ENCODE results near the gene CTNS.

Gene CTNS

GRCh38 chr17:3610523-3610922, 26.0 kb upstream of the CTNS start:
- H3K4me3 Mint-ChIP-seq, result no peak overlapping the region
- no peaks in the 10 kb centered on the region for H3K27me3 Mint-ChIP-seq (ENCODE audit: low read depth, poor library complexity)
- H3K9me3 Mint-ChIP-seq, result no peaks in the 10 kb centered on the region
- H3K27ac Mint-ChIP-seq, result no peak overlapping the region
- H3K36me3 Mint-ChIP-seq (ENCODE audit: low read depth), result peaks cover 49% of the 10 kb centered on the region
- no peak for TF ChIP-seq CTCF (IDR thresholded peaks at IDR 0.05)
- H3K4me1 Mint-ChIP-seq, result no peaks in the 10 kb centered on the region
- DNase-seq, result no peak

GRCh38 chr17:3613124-3613523, 23.4 kb upstream of the CTNS start:
- H3K27me3 Mint-ChIP-seq (ENCODE audit: low read depth, poor library complexity), result no peaks in the 10 kb centered on the region
- H3K4me1 Mint-ChIP-seq, result no peaks in the 10 kb centered on the region
- TF ChIP-seq CTCF (IDR thresholded peaks at IDR 0.05), result no peak
- H3K36me3 Mint-ChIP-seq (ENCODE audit: low read depth), result peaks cover 68% of the 10 kb centered on the region
- H3K9me3 Mint-ChIP-seq, result peaks cover 11% of the 10 kb centered on the region
- no peak overlapping the region for H3K27ac Mint-ChIP-seq
- H3K4me3 Mint-ChIP-seq, result no peak overlapping the region
- DNase-seq, result no peak

GRCh38 chr17:3615160-3615870, 21.2 kb upstream of the CTNS start:
- peaks cover 28% of the 10 kb centered on the region for H3K9me3 Mint-ChIP-seq
- H3K4me1 Mint-ChIP-seq, result no peaks in the 10 kb centered on the region
- peaks cover 4% of the 10 kb centered on the region for H3K27me3 Mint-ChIP-seq (ENCODE audit: low read depth, poor library complexity)
- H3K4me3 Mint-ChIP-seq, result no peak overlapping the region
- DNase-seq, result no peak
- H3K27ac Mint-ChIP-seq, result peak overlapping the region; percentile 51
- peaks cover 70% of the 10 kb centered on the region for H3K36me3 Mint-ChIP-seq (ENCODE audit: low read depth)
- no peak for TF ChIP-seq CTCF (IDR thresholded peaks at IDR 0.05)

- no peak for DNase-seq
- TF ChIP-seq CTCF (IDR thresholded peaks at IDR 0.05), result no peak
- Mint-ChIP-seq H3K4me1 (no peaks in the 10 kb centered on the region), H3K9me3 (peaks cover 28% of the 10 kb centered on the region), H3K36me3 (ENCODE audit: low read depth) (peaks cover 78% of the 10 kb centered on the region), H3K27ac (no peak overlapping the region), H3K27me3 (ENCODE audit: low read depth, poor library complexity) (peaks cover 4% of the 10 kb centered on the region), H3K4me3 (no peak overlapping the region)
Measured at GRCh38 chr17:3621146-3621720, 15.3 kb upstream of the CTNS start.

GRCh38 chr17:3622977-3623594, 13.5 kb upstream of the CTNS start:
- Mint-ChIP-seq H3K27ac (no peak overlapping the region), H3K27me3 (ENCODE audit: low read depth, poor library complexity) (peaks cover 4% of the 10 kb centered on the region), H3K36me3 (ENCODE audit: low read depth) (peaks cover 71% of the 10 kb centered on the region), H3K9me3 (peaks cover 17% of the 10 kb centered on the region), H3K4me1 (peaks cover 7% of the 10 kb centered on the region), H3K4me3 (no peak overlapping the region)
- TF ChIP-seq CTCF (IDR thresholded peaks at IDR 0.05), result no peak
- DNase-seq, result no peak
